Testis (tissue), 3 donors: ENCODE results near the gene PARVG. TPM values are rescaled to one million over a fixed set of nuclear protein-coding genes. Genes with fewer than 3 reads are reported as not detected.

Experiments
- DNase-seq: peaks from one replicate; pipeline ENCODE4 v3.0.0-alpha.2; 2019
- H3K27ac ChIP-seq, 2 donors: fragments of 200-600 bp; sonication (generic); one replicate each; pipeline ENCODE4 v1.5.1; 2019
- H3K27me3 ChIP-seq: fragments of 200-600 bp; sonication (generic); one replicate; pipeline ENCODE4 v1.5.1; 2019
- H3K36me3 ChIP-seq: fragments of 200-600 bp; sonication (generic); one replicate; pipeline ENCODE4 v1.5.1; 2017; ENCODE audit warnings: low read depth; ENCODE audit errors: missing control alignments
- H3K4me1 ChIP-seq: fragments of 200-600 bp; sonication (generic); one replicate; pipeline ENCODE4 v1.5.1; 2019
- H3K4me3 ChIP-seq, 2 donors: fragments of 200-600 bp; sonication (generic); one replicate each; pipeline ENCODE4 v1.5.1; 2017 to 2019
- H3K9me3 ChIP-seq: fragments of 200-600 bp; sonication (generic); one replicate; pipeline ENCODE4 v1.5.1; 2017
- POLR2A ChIP-seq: fragments of 450-650 bp; IDR thresholded peaks from one replicate; pipeline ENCODE4 v1.6.1; 2017; ENCODE audit warnings: antibody characterized with exemption, mild to moderate bottlenecking, moderate library complexity
- WGBS, 2 donors: methylation state at CpG; one replicate each; pipeline ENCODE4 v1.1.5; 2018; 5-methylcytosine and 5-hydroxymethylcytosine counted together
- intact Hi-C: fragments of 100-400 bp; cut with DNase I; formaldehyde crosslinking; loops from one replicate; pipeline ENCODE4 v1.15.1; 2023; ENCODE audit warnings: low total_unique reads
- polyA plus RNA-seq: library from polyadenylated mRNA; stranded (reverse); fragments of 350-450 nt; fragmentation: Illumina TruSeq; extraction: RNeasy Lipid Tissue Mini Kit (QIAGEN cat#74804); gene quantifications from one replicate; pipeline ENCODE4 v1.2.3, GENCODE V29; 2014; ENCODE audit warnings: low read depth, low replicate concordance; ENCODE audit not compliant: insufficient read depth
- total RNA-seq, 2 donors: library from RNA; depleted of rRNA; stranded (reverse); fragments of >200 nt; gene quantifications; one replicate each; pipeline ENCODE4 v1.2.3, GENCODE V29; 2016
- TF ChIP-seq, protein P1 (sequence below), 3 experiments: fragments of 450-650 bp in 2 of 3; fragments of 200-600 bp in 1 of 3; sonication (generic) in 1 of 3; IDR thresholded peaks; one replicate each; pipeline ENCODE4 v1.5.1; 2016 to 2019; ENCODE audit warnings: antibody characterized with exemption in 3 of 3, mild to moderate bottlenecking in 2 of 3, moderate library complexity in 1 of 3

The PARVG gene
- total and polyA plus RNA-seq, 3 donors from 2014 or later, result 7.2 to 14.1 (median 9.7) TPM

GRCh38 chr22:44244265-44244822, 63.6 kb downstream of the PARVG start:
- TF ChIP-seq, protein P1, sequence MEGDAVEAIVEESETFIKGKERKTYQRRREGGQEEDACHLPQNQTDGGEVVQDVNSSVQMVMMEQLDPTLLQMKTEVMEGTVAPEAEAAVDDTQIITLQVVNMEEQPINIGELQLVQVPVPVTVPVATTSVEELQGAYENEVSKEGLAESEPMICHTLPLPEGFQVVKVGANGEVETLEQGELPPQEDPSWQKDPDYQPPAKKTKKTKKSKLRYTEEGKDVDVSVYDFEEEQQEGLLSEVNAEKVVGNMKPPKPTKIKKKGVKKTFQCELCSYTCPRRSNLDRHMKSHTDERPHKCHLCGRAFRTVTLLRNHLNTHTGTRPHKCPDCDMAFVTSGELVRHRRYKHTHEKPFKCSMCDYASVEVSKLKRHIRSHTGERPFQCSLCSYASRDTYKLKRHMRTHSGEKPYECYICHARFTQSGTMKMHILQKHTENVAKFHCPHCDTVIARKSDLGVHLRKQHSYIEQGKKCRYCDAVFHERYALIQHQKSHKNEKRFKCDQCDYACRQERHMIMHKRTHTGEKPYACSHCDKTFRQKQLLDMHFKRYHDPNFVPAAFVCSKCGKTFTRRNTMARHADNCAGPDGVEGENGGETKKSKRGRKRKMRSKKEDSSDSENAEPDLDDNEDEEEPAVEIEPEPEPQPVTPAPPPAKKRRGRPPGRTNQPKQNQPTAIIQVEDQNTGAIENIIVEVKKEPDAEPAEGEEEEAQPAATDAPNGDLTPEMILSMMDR (IDR thresholded peaks at IDR 0.05), result no peak
- no peak for TF ChIP-seq POLR2A
- Histone ChIP-seq H3K9me3 (no peaks in the 10 kb centered on the region), H3K4me3 (no peak overlapping the region), H3K4me1 (no peaks in the 10 kb centered on the region), H3K27me3 (no peaks in the 10 kb centered on the region), H3K36me3 (no peaks in the 10 kb centered on the region), H3K27ac (no peak overlapping the region)
- intact Hi-C loops, result no loop called here
- DNase-seq, result no peak
- 90 to 94% methylated on average over 8 to 9 of the region's 9 CpGs for WGBS, 2 donors

GRCh38 chr22:44245438-44245837, 64.7 kb downstream of the PARVG start:
- intact Hi-C loops, result no loop called here
- WGBS, 2 donors, result 90 to 91% methylated on average over 7 of the region's 7 CpGs
- DNase-seq, result no peak
- no peak overlapping the region for H3K27ac ChIP-seq
- no peaks in the 10 kb centered on the region for H3K27me3 ChIP-seq
- H3K9me3 ChIP-seq, result no peaks in the 10 kb centered on the region
- H3K4me1 ChIP-seq, result no peaks in the 10 kb centered on the region
- no peaks in the 10 kb centered on the region for H3K36me3 ChIP-seq
- H3K4me3 ChIP-seq, result no peak overlapping the region
- TF ChIP-seq, protein P1 (IDR thresholded peaks at IDR 0.05), result no peak
- no peak for TF ChIP-seq POLR2A

DNA sequence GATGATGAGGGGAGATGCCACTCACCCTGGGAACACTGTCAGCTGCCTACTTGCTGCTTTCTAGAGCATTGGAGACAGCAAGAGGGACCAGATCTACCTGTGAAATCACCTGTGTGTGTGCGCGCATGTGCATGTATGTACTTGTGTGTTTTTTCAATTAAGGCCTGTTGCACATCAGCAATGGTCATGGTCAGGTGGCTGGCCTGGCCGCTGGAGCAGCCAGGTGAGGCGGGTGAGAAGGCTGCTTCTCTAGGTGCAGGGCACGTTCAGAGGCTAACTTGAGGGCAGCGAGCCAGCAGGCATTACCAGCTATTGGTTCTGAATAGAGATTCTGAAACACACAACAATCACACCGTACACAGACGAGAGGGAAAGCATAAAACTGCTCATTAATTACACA, 65.1 kb downstream of the PARVG start:
- TF ChIP-seq, protein P1 (IDR thresholded peaks at IDR 0.05), result no peak
- no peak for TF ChIP-seq POLR2A
- Histone ChIP-seq H3K9me3 (no peaks in the 10 kb centered on the region), H3K36me3 (no peaks in the 10 kb centered on the region), H3K4me3 (no peak overlapping the region), H3K27ac (no peak overlapping the region), H3K27me3 (no peaks in the 10 kb centered on the region), H3K4me1 (no peaks in the 10 kb centered on the region)
- WGBS, 2 donors, result 92 to 94% methylated on average over 8 of the region's 8 CpGs
- intact Hi-C loops, result no loop called here
- no peak for DNase-seq

GRCh38 chr22:44246615-44247326, 66.0 kb downstream of the PARVG start:
- WGBS, 2 donors, result 82 to 94% methylated on average over 4 to 7 of the region's 8 CpGs
- Histone ChIP-seq H3K27me3 (no peaks in the 10 kb centered on the region), H3K9me3 (no peaks in the 10 kb centered on the region), H3K4me1 (no peaks in the 10 kb centered on the region), H3K27ac (no peak overlapping the region), H3K36me3 (no peaks in the 10 kb centered on the region), H3K4me3 (no peak overlapping the region)
- intact Hi-C loops, result no loop called here
- TF ChIP-seq POLR2A, result no peak
- no peak for DNase-seq

- WGBS, 2 donors, result 79 to 91% methylated on average over 3 to 5 of the region's 5 CpGs
- intact Hi-C loops, result no loop called here
- no peaks in the 10 kb centered on the region for H3K4me1 ChIP-seq
- no peak for DNase-seq
- H3K4me3 ChIP-seq, result no peak overlapping the region
- TF ChIP-seq, protein P1 (IDR thresholded peaks at IDR 0.05), result no peak
- TF ChIP-seq POLR2A, result no peak
- no peaks in the 10 kb centered on the region for H3K9me3 ChIP-seq
- no peaks in the 10 kb centered on the region for H3K36me3 ChIP-seq
- no peaks in the 10 kb centered on the region for H3K27me3 ChIP-seq
- no peak overlapping the region for H3K27ac ChIP-seq
Measured at GRCh38 chr22:44247346-44247745, 66.6 kb downstream of the PARVG start.
